VCaP (cell line): Measurements from ENCODE around the gene NEDD4L.

Experiments used
- H3K27ac ChIP-seq: fragments of 450-650 bp; 2 replicates; pipeline ENCODE4 v1.5.1; 2017
- TF ChIP-seq, protein P1 (sequence below): fragments of 450-650 bp; conservative IDR thresholded peaks from 2 replicates; pipeline ENCODE4 v1.5.1; 2017; ENCODE audit warnings: mild to moderate bottlenecking, moderate library complexity

NEDD4L gene

DNA sequence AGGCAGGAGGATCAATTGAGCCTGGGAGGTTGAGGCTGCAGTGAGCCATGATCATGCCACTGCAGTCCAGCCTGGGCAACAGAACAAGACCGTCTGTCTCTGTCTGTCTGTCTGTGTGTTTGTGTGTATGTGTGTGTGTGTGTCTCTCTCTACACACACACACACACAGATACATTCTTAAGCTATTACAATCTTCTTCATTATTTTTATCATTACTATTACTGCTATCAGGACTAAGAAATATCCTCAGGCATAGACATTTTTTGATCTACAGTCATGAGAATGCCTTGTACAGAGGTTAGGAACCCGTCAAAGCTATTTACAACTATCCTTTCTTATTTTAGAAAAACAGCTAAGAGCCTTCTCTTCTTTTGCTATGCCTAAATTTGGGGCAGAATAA is 207.4 kb downstream of the NEDD4L start:
- TF ChIP-seq, protein P1, sequence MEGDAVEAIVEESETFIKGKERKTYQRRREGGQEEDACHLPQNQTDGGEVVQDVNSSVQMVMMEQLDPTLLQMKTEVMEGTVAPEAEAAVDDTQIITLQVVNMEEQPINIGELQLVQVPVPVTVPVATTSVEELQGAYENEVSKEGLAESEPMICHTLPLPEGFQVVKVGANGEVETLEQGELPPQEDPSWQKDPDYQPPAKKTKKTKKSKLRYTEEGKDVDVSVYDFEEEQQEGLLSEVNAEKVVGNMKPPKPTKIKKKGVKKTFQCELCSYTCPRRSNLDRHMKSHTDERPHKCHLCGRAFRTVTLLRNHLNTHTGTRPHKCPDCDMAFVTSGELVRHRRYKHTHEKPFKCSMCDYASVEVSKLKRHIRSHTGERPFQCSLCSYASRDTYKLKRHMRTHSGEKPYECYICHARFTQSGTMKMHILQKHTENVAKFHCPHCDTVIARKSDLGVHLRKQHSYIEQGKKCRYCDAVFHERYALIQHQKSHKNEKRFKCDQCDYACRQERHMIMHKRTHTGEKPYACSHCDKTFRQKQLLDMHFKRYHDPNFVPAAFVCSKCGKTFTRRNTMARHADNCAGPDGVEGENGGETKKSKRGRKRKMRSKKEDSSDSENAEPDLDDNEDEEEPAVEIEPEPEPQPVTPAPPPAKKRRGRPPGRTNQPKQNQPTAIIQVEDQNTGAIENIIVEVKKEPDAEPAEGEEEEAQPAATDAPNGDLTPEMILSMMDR = no peak
- no peak overlapping the region for H3K27ac ChIP-seq

DNA sequence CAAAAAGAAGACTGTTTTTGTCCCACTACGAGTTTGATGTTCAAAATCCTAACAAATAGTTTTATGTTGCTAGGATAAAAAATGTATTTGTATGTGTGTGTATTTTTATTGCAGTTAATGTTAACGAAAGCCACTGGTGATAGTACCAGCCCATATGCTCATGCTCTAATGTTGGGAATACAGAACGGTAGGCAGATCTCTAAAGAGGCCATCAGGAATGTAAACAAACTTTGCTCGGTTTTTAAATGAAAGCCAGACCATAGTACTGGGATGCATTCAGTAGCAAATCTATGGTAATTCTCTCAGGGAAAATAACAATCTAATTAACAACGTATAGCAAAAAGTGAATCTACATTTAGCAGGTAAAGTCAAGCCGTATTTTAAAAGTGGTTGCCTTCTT is 208.1 kb downstream of the NEDD4L start:
- TF ChIP-seq, protein P1 = no peak

DNA sequence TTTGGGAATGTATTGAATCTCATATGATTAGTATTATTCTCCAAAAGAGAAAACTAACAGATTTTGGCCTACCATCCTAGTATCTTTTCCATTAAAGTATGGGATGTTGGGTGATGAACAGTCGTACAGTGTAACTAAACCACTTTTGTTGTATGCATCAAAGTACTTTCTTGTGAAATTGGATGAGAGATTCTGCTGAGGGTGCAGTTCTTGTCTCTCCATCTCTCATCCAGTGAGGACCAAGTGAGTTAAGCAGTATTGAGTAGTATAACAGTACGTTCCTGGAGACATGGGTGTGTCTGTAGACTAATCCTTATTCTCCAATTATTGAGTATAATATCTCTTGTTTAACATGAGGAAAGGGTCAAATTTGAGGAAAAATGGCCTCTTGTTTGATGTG is 209.3 kb downstream of the NEDD4L start:
- TF ChIP-seq, protein P1 = no peak
- H3K27ac ChIP-seq = no peak overlapping the region

More for the DNA sequence above, 208.1 kb downstream of the NEDD4L start:
- H3K27ac ChIP-seq = no peak overlapping the region

DNA sequence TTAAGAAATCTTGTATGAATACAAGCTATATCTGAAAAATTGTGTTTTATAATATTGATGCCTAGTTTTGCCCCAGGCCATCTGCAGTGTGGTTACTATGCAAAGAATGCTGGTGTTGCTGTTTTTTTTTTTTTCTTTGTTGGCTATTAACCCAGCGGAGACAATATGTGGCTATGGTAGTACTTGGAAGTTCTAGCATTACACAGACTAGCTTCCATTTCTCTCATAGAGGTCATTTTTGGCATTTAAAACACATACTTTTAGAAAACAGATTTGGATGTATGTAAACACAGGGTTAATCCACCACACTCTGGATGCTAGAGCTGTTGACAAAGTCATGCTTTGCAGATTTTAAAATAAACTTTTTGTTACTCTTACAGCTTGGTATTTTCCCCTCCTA is 209.8 kb downstream of the NEDD4L start:
- TF ChIP-seq, protein P1 = no peak
- no peak overlapping the region for H3K27ac ChIP-seq

DNA sequence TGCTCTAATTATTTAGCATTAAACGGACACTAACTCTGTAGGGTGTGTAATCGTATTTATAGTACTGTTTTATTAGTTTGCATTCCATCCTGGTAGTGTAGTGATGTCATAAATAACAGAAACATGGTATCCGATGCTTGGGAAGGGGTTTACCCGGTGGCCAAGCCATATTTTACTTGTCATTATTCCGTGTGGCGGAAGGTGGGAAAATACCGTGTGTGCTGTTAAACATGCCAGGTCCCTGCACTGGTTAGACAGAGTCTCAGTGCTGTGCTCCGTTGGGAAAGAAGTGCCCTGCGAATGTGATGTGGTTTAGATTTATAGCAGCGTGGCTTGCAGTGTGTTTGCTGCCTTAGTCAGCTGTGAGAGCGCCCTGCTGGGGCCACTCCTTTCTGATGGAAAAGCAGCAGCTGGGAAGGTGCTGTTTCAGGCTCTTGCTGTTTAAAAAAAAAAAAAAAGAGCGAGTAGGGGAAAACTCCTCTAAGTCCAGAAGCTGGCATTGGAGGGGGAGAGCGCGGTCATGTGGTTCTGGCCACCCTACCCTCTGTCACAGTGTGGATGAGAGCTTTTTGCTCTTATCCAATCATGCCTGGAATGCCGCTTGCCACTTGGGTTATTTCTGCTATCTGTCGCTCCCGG is 211.0 kb downstream of the NEDD4L start:
- H3K27ac ChIP-seq = peak overlapping the region; percentile 35; the same call in 1 of the 2 replicates
- TF ChIP-seq, protein P1 = no peak

DNA sequence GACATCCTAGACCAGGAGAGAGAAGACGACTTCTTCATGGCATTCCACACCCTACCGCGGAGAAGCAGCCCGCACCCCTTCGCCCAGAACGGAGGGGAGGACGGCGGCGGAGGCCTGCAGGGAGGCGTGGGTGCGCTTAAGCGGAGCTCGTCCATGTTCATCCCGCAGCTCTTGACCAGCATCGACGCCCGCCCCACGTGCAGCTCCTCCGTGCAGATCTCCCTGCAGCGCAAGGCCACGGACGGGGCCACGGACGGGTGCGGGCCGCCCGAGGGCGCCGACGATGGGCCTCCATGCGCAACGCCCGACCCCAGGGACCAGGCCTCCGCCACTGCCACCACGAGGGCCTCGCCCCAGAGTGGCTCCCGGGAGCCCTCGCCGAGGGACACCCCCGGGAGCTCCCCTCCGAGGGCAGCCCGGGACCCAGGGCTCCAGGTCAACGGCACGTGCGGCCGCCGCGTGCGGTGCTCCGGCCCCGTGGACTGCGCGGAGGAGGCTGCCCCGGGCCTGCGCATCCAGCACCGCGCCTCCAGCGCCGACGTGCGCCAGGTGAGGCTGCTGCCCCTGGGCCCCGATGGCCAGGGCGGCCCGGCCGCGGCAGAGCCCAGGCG is 211.8 kb downstream of the NEDD4L start:
- TF ChIP-seq, protein P1 = no peak

DNA sequence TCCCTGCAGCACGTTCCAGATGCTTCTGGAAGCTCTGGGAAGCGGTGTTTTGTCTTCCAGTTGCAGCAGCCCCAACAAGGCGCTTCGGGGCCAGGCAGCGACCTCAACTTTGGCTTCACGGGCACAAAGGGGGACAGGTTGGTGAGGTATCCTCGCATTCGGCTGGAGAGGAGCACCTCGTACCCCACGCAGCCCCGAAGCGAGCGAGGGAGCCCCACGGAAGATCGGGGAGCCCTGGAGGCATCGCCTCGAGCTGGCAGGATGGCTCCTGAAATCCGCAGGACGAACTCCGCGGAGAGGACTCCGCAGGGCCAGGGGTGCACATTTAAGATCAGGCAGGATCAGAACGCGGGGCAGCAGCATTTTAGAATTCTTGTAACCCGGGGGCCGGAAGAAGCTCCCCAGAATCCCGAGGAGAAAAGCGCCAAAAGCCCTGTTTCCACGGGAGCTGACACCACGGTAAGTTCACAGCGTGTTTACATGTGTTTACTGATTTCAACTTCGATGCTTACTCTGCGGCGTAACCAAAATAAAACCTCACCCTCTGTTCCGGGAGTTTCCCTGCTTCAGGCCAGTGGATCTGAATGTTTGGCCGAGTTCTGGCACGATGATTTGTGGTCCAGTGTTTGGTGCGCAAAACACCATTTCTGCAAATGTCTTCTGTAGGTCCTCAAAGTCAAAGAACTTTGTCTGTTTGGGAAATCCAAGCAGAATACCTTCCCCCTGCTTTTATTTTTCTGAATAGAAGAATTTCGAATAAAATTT is 212.5 kb downstream of the NEDD4L start:
- peak overlapping the region; percentile 2; the same call in 1 of the 2 replicates for H3K27ac ChIP-seq

More for the DNA sequence above, 211.8 kb downstream of the NEDD4L start:
- no peak overlapping the region; the same call in 1 of the 2 replicates for H3K27ac ChIP-seq

More for the DNA sequence above, 212.5 kb downstream of the NEDD4L start:
- TF ChIP-seq, protein P1 = no peak
